ENCODE data around the gene EXOC4.

EXOC4 gene

DNA sequence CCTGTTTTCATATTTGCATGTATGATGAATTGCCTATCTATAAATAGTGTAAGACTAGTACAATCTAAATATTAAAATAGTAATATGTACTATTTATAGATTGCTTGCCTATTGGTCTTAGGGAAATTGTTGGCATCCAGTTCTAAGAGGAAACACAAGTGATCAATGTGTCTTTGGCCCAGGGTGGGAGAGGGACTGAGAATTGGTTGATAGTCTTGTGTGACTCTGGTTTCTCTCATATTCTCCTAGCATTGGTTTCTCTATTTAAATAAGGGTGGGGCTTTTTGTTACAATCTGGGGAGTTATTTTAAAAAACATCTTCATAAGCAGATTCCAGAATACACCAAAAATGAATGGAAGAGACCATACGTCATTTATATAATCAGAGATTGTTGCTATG, 250.1 kb downstream of the EXOC4 start:
- DNase-seq (ENCODE audit: extremely low read depth, insufficient read length): no peak
- no peaks in the 10 kb centered on the region for H3K36me3 ChIP-seq (ENCODE audit: control insufficient read depth, insufficient read depth, low read length)

DNA sequence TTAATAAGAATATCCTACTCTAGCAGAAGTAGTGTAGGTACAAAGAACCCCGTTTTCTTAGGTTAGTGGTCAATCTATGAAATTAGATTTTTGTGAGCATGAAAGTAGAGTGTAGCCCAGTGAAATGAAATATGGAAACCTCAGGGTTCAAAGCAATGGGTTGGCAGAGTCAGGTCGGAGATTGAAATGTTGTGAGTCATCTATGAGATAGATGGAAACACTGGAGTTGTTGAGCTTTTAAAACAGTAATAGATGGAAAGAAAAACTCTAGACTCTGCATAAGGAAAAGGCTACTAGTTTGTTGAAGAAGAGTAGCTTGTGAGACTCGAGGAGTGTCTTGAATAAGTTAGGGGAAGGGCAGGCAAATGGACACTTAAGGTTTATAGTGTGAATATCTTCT, 251.9 kb downstream of the EXOC4 start:
- Histone ChIP-seq H3K4me3 (replicated peaks; ENCODE audit: low read depth, low read length) (no peak overlapping the region), H3K36me3 (ENCODE audit: control insufficient read depth, insufficient read depth, low read length) (no peaks in the 10 kb centered on the region), H3K27me3 (replicated peaks; ENCODE audit: control insufficient read depth, insufficient read depth, low read length) (no peaks in the 10 kb centered on the region)
- TF ChIP-seq, protein P1, sequence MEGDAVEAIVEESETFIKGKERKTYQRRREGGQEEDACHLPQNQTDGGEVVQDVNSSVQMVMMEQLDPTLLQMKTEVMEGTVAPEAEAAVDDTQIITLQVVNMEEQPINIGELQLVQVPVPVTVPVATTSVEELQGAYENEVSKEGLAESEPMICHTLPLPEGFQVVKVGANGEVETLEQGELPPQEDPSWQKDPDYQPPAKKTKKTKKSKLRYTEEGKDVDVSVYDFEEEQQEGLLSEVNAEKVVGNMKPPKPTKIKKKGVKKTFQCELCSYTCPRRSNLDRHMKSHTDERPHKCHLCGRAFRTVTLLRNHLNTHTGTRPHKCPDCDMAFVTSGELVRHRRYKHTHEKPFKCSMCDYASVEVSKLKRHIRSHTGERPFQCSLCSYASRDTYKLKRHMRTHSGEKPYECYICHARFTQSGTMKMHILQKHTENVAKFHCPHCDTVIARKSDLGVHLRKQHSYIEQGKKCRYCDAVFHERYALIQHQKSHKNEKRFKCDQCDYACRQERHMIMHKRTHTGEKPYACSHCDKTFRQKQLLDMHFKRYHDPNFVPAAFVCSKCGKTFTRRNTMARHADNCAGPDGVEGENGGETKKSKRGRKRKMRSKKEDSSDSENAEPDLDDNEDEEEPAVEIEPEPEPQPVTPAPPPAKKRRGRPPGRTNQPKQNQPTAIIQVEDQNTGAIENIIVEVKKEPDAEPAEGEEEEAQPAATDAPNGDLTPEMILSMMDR (IDR thresholded peaks at IDR 0.05; ENCODE audit: insufficient read depth, low read length, poor library complexity, severe bottlenecking): no peak
- DNase-seq (ENCODE audit: extremely low read depth, insufficient read length): no peak

More for the DNA sequence above, 250.1 kb downstream of the EXOC4 start:
- TF ChIP-seq, protein P1 (IDR thresholded peaks at IDR 0.05; ENCODE audit: insufficient read depth, low read length, poor library complexity, severe bottlenecking): no peak
- H3K4me3 ChIP-seq (replicated peaks; ENCODE audit: low read depth, low read length): no peak overlapping the region
- no peaks in the 10 kb centered on the region for H3K27me3 ChIP-seq (replicated peaks; ENCODE audit: control insufficient read depth, insufficient read depth, low read length)

DNA sequence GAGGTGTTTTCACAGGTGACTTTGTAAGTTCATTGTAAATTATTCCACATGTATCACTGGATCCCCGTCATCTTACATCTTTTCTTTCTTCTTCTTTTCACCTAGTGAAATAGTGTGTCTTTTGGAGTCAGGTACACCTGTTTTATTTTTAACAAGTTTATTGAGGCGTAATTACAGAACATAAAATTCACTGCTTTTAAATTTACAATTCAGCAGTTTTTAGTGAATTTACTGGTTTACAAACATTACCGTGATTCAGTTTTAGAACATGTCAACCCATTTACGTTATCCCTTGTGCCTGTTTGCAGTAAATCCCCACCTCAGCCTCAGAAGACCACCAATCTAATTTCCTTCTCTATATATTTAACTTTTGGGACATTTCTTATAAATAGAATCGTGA, 256.9 kb downstream of the EXOC4 start:
- no peaks in the 10 kb centered on the region for H3K36me3 ChIP-seq (ENCODE audit: control insufficient read depth, insufficient read depth, low read length)
- no peak overlapping the region for H3K4me3 ChIP-seq (replicated peaks; ENCODE audit: low read depth, low read length)
- TF ChIP-seq, protein P1 (IDR thresholded peaks at IDR 0.05; ENCODE audit: insufficient read depth, low read length, poor library complexity, severe bottlenecking): no peak
- no peak for DNase-seq (ENCODE audit: extremely low read depth, insufficient read length)
- H3K27me3 ChIP-seq (replicated peaks; ENCODE audit: control insufficient read depth, insufficient read depth, low read length): no peaks in the 10 kb centered on the region

DNA sequence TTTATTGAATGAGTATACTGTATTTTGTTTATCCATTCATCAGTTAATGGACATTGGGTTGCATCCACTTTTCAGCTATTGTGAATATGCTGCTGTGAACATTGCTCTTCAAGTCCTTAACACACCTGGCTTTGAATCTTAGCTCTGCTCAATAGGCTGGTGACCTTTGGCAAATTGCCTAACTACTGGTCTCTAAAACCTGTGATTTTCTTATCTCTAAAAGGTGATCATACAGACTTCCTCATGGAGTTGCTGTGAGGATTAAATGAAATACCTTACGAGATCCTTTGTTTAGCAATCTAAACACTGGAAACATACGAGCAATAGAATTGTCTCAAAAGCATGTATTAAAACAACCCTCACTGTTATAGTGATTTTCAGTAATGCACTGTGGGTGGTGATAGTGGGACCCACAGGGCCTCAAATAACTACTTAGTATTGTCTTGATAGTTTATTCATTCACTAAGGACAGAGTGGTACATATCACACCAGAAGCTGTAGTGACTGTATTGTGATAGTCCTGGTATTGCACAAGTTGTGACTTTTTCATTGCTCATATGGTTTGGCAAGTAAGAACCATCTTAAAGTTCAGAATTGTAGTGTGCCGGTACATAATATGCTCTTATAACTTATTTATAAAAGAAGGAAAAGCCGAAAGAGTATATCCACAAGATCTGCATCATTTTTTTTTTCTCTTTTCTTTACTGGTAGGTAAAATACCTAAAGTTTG, 257.6 kb downstream of the EXOC4 start:
- H3K4me3 ChIP-seq (replicated peaks; ENCODE audit: low read depth, low read length): no peak overlapping the region
- TF ChIP-seq, protein P1 (IDR thresholded peaks at IDR 0.05; ENCODE audit: insufficient read depth, low read length, poor library complexity, severe bottlenecking): no peak
- no peaks in the 10 kb centered on the region for H3K36me3 ChIP-seq (ENCODE audit: control insufficient read depth, insufficient read depth, low read length)
- no peaks in the 10 kb centered on the region for H3K27me3 ChIP-seq (replicated peaks; ENCODE audit: control insufficient read depth, insufficient read depth, low read length)
- no peak for DNase-seq (ENCODE audit: extremely low read depth, insufficient read length)

DNA sequence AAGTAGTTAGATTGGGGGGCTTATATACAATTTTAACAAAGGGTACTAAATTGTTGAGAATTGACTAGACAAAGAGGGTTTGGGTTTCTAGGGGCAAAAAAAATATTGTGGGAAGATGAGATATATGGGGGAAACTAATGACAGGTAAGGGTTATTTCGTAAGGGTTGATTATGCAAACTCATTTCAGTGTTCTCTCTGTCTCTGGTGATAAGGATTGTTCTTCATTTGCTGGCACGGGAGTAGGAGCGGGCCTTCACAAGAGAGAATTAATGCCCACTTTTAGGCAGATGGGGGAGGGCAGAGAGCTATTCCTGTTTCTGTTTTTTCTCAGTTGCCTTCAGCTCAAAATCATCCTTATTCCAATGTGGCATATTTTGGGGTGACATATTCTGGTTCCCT, 258.4 kb downstream of the EXOC4 start:
- no peaks in the 10 kb centered on the region for H3K36me3 ChIP-seq (ENCODE audit: control insufficient read depth, insufficient read depth, low read length)
- TF ChIP-seq, protein P1 (IDR thresholded peaks at IDR 0.05; ENCODE audit: insufficient read depth, low read length, poor library complexity, severe bottlenecking): no peak
- no peak for DNase-seq (ENCODE audit: extremely low read depth, insufficient read length)
- H3K4me3 ChIP-seq (replicated peaks; ENCODE audit: low read depth, low read length): no peak overlapping the region
- no peaks in the 10 kb centered on the region for H3K27me3 ChIP-seq (replicated peaks; ENCODE audit: control insufficient read depth, insufficient read depth, low read length)

DNA sequence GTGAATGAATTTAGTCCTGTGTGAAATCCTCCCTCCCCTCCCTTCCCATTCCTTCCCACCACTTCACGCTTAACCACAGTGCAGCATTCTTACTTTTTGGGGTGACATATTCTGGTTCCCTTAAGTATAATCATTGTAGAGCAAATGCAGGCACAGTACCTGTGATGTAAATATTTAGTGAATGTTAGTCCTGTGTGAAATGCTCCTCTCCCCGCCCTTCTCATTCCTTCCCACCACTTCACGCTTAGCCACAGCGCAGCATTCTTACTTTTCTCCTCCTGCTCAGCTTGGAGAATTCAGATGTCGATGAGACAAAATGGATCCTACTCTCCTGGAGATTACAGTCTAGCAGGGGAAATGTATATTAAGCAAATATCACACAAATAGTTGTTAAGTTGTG, 258.8 kb downstream of the EXOC4 start:
- TF ChIP-seq, protein P1 (IDR thresholded peaks at IDR 0.05; ENCODE audit: insufficient read depth, low read length, poor library complexity, severe bottlenecking): no peak
- Histone ChIP-seq H3K36me3 (ENCODE audit: control insufficient read depth, insufficient read depth, low read length) (no peaks in the 10 kb centered on the region), H3K4me3 (replicated peaks; ENCODE audit: low read depth, low read length) (no peak overlapping the region), H3K27me3 (replicated peaks; ENCODE audit: control insufficient read depth, insufficient read depth, low read length) (no peaks in the 10 kb centered on the region)
- DNase-seq (ENCODE audit: extremely low read depth, insufficient read length): no peak

All from GM06990 (cell line).